ENCODE data around the gene TCEAL9. TPM values are rescaled to one million over a fixed set of nuclear protein-coding genes. Genes with fewer than 3 reads are reported as not detected.
A peak's percentile ranks its signal among the peaks of the same experiment; 100 is the strongest.

The TCEAL9 gene
- total RNA-seq, 2 donors from 2014 or later: 49.8 to 88.2 TPM

DNA sequence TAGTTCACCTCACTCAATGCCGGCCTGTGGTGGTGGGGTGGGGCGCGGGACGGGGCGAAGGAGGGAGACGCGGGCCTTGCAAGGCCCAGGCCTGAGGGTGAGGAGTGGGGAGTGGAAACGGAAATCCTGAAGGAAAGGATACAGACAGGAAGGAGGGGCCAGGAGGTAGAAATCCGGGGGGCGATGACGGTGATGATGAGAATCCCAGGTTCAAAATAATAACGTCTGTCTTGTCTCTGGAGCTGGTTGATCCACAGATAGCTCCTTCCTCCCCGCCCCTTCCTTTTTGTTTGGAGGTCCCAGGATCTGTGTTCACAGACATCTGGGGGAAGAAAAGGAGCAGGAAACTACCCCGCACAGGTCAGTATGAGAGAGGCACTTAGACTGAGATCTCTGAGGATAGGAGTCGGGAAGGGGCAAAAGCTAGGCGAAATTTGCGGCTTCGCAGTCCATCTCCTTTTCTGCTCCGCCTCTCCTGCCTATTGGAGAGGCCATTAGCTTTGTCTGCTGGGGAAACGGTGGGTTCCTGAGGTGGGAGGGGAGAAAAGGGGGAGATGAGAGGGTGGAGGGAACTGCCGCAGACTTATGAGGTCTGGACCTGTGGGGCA, 25.5 kb upstream of the TCEAL9 start:
- no peak overlapping the region for H3K27ac ChIP-seq
- no peaks in the 10 kb centered on the region for H3K4me1 ChIP-seq (replicated peaks)
- no peaks in the 10 kb centered on the region for H3K9me3 ChIP-seq
- intact Hi-C loops (cut with DNase I): loop anchor here (10.0 kb wide), 1 partner anchor 116 kb away; the partner anchor contains the start of gene BEX4
- DNase-seq (ENCODE audit: low spot score): no peak
- WGBS: 11% methylated on average over 21 of the region's 21 CpGs
- H3K27me3 ChIP-seq (replicated peaks; ENCODE audit: insufficient read depth): no peaks in the 10 kb centered on the region
- TF ChIP-seq POLR2A (IDR thresholded peaks at IDR 0.05) (no peak), POLR2AphosphoS5 (IDR thresholded peaks at IDR 0.05) (no peak)
- TF ChIP-seq, protein P1, sequence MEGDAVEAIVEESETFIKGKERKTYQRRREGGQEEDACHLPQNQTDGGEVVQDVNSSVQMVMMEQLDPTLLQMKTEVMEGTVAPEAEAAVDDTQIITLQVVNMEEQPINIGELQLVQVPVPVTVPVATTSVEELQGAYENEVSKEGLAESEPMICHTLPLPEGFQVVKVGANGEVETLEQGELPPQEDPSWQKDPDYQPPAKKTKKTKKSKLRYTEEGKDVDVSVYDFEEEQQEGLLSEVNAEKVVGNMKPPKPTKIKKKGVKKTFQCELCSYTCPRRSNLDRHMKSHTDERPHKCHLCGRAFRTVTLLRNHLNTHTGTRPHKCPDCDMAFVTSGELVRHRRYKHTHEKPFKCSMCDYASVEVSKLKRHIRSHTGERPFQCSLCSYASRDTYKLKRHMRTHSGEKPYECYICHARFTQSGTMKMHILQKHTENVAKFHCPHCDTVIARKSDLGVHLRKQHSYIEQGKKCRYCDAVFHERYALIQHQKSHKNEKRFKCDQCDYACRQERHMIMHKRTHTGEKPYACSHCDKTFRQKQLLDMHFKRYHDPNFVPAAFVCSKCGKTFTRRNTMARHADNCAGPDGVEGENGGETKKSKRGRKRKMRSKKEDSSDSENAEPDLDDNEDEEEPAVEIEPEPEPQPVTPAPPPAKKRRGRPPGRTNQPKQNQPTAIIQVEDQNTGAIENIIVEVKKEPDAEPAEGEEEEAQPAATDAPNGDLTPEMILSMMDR (IDR thresholded peaks at IDR 0.05): no peak
- peak overlapping the region in 1 of 2 donors; percentile 10 for H3K4me3 ChIP-seq
- no peaks in the 10 kb centered on the region for H3K36me3 ChIP-seq

DNA sequence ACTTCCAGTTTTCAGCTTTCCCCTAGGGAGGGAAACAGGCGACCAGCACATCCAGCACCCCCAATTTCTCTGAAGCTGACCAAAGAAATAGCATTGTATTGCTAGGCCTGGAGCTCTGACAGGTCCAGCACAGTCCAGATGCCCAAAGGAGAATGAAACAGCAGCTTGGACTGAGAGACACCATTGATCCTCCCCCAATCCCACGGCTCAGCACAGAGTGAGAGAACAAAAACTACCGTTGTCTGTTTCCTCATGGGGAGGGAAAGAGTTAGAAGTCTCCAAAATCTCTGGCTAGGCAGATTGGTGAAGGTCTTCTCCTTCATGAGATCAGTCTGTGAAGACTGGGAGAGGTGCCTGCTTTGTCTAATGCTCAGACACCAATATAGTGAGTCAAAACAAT, 17.6 kb upstream of the TCEAL9 start:
- H3K27me3 ChIP-seq (replicated peaks; ENCODE audit: insufficient read depth): no peaks in the 10 kb centered on the region
- intact Hi-C loops (cut with DNase I): loop anchor here (10.0 kb wide), 1 partner anchor 124 kb away; the partner anchor contains the start of gene BEX4
- H3K36me3 ChIP-seq: no peaks in the 10 kb centered on the region
- DNase-seq (ENCODE audit: low spot score): no peak
- H3K4me1 ChIP-seq (replicated peaks): no peaks in the 10 kb centered on the region
- H3K9me3 ChIP-seq: no peaks in the 10 kb centered on the region
- 75% methylated on average over 3 of the region's 3 CpGs for WGBS
- no peak overlapping the region for H3K27ac ChIP-seq
- TF ChIP-seq POLR2A (IDR thresholded peaks at IDR 0.05) (no peak), POLR2AphosphoS5 (IDR thresholded peaks at IDR 0.05) (no peak)
- TF ChIP-seq, protein P1 (IDR thresholded peaks at IDR 0.05): no peak
- no peak overlapping the region for H3K4me3 ChIP-seq

DNA sequence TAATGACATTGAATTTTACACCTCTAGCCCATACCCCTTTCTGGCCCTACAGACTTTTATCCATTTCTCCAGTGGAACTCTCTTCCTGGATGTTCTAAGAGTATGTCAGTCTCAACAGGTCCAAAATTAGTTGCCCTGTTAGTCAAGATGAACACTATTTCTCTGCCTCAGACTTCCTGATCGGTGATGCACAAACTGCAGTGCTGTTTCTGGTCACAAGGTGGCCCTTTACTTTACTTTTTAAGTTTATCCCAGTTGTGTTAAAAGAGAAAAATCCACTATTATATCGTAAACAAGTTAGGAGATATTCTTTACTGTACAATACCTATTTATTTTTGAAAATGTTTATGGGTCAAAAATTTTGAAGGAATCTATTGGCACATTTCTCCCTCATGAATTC, 13.2 kb upstream of the TCEAL9 start:
- H3K27ac ChIP-seq: no peak overlapping the region
- intact Hi-C loops (cut with DNase I): loop anchor here (5.0 kb wide), 1 partner anchor 119 kb away; no protein-coding TSS in a partner anchor
- peak; percentile 16 for DNase-seq (ENCODE audit: low spot score)

DNA sequence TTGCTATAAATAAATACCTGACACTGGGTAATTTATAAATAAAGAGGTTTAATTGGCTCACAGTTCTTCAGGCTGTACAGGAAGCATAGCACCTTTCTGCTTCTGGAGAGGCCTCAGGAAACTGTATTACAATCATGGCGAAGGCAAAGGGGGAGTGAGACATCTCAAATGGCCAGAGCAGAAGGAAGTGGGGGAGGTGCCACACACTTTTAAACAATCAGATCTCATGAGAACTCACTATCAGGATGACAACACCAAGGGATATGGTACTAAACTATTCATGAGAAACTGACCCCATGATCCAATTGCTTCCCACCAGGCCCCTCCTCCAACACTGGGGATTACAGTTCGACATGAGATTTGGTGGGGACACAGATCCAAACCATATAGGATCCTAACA, 11.7 kb upstream of the TCEAL9 start:
- TF ChIP-seq, protein P1 (IDR thresholded peaks at IDR 0.05): no peak
- no peak for TF ChIP-seq POLR2AphosphoS5 (IDR thresholded peaks at IDR 0.05)
- no peak for TF ChIP-seq POLR2A (IDR thresholded peaks at IDR 0.05)
- Histone ChIP-seq H3K27ac (no peak overlapping the region), H3K9me3 (no peaks in the 10 kb centered on the region), H3K4me3 (no peak overlapping the region), H3K27me3 (replicated peaks; ENCODE audit: insufficient read depth) (no peaks in the 10 kb centered on the region), H3K36me3 (no peaks in the 10 kb centered on the region), H3K4me1 (replicated peaks) (no peaks in the 10 kb centered on the region)
- DNase-seq (ENCODE audit: low spot score): no peak
- 75% methylated on average over 2 of the region's 2 CpGs for WGBS
- intact Hi-C loops (cut with DNase I): loop anchor here (5.0 kb wide), 1 partner anchor 118 kb away; no protein-coding TSS in a partner anchor

More for the DNA sequence above, 13.2 kb upstream of the TCEAL9 start:
- Histone ChIP-seq H3K4me3 (no peak overlapping the region), H3K27me3 (replicated peaks; ENCODE audit: insufficient read depth) (no peaks in the 10 kb centered on the region), H3K4me1 (replicated peaks) (no peaks in the 10 kb centered on the region), H3K36me3 (no peaks in the 10 kb centered on the region), H3K9me3 (no peaks in the 10 kb centered on the region)
- WGBS: 0% methylated on average over 2 of the region's 2 CpGs
- TF ChIP-seq, protein P1 (IDR thresholded peaks at IDR 0.05): peak; percentile 16 to 63 (median 54)
- TF ChIP-seq POLR2A (IDR thresholded peaks at IDR 0.05) (no peak), POLR2AphosphoS5 (IDR thresholded peaks at IDR 0.05) (peak; percentile 16)

Data from prostate gland (tissue), 2 donors.